Immature natural killer cell (primary cell): ENCODE results near the gene NUDT4. TPM values are rescaled to one million over a fixed set of nuclear protein-coding genes. Genes with fewer than 3 reads are reported as not detected.

Experiments
- DNase-seq, 3 donors: peaks; one replicate each; pipeline ENCODE4 v3.0.0; 2022; ENCODE audit warnings: mixed read lengths in 1 of 3
- H3K27ac Mint-ChIP-seq, 6 donors: one replicate each; pipeline ENCODE4 v1.8.0; 2020; ENCODE audit warnings: mixed read lengths in 6 of 6, mild to moderate bottlenecking in 5 of 6, inconsistent platforms in 4 of 6, moderate library complexity in 3 of 6
- H3K27me3 Mint-ChIP-seq, 3 donors: one replicate each; pipeline ENCODE4 v1.8.0; 2020 to 2021; ENCODE audit warnings: low read depth in 3 of 3, mild to moderate bottlenecking in 3 of 3, mixed read lengths in 3 of 3, moderate library complexity in 3 of 3, inconsistent platforms in 1 of 3
- H3K36me3 Mint-ChIP-seq, 3 donors: one replicate each; pipeline ENCODE4 v1.8.0; 2020; ENCODE audit warnings: mixed read lengths in 3 of 3, inconsistent platforms in 2 of 3, mild to moderate bottlenecking in 2 of 3
- H3K4me1 Mint-ChIP-seq, 2 donors: one replicate each; pipeline ENCODE4 v1.8.0; 2020; ENCODE audit warnings: inconsistent platforms in 2 of 2, mild to moderate bottlenecking in 2 of 2, mixed read lengths in 2 of 2, moderate library complexity in 1 of 2
- H3K4me3 Mint-ChIP-seq, 5 donors: one replicate each; pipeline ENCODE4 v1.8.0; 2020; ENCODE audit warnings: mild to moderate bottlenecking in 5 of 5, mixed read lengths in 5 of 5, inconsistent platforms in 3 of 5, moderate library complexity in 3 of 5
- H3K9me3 Mint-ChIP-seq, 6 donors: one replicate each; pipeline ENCODE4 v1.8.0; 2020; ENCODE audit warnings: mild to moderate bottlenecking in 6 of 6, mixed read lengths in 6 of 6, inconsistent platforms in 4 of 6, moderate library complexity in 3 of 6
- polyA plus RNA-seq, 3 donors: library from polyadenylated mRNA; unstranded; fragments of 300-500 nt; fragmentation: Illumina TruSeq; gene quantifications; one replicate each; pipeline ENCODE4 v1.2.3, GENCODE V29; 2021

The NUDT4 gene
- polyA plus RNA-seq, 3 donors from 2014 or later, result 29.7 to 34.1 (median 30.6) TPM

DNA sequence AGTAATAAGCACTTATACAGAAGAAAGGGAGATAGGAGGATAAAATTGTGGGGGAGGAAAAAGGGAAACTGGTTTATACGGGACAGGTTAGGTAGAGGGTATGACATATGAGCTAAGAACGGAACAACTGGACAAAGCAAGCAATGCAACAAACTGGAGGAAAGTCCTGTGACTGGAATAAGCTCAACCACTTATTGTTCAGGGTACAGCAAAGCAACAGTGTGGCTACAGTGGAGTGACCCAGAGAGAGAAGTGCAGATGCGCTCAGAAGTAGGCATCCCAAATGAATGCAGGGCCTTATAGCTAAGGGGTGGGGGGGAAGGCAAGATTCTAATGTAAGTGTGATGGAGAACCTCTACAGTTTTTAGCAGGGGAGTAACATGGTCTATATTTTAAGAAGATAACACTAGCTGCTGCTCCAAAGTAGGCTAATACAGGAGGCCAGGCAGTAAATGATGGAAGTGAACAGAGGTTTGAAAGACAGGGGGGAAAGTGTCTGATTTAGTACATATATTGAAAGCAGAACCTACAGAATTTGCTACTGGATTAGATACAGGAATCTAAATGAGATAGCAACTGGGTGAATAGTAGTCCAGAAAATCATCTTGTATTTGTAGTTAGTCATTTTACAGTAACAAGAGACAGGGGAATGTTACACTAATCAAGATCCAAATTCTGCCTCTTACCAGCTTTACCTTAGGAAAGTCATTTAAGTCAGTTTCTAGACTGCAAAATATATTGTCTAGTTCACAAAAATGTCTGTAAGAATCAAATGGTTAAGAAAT lies 60.7 kb downstream of the NUDT4 start:
- Mint-ChIP-seq H3K4me3 (peak overlapping the region in 2 of 5 donors; percentile 0 to 11), H3K4me1 (peaks cover 67 to 86% of the 10 kb centered on the region in 2 donors), H3K27ac (peak overlapping the region in 2 of 6 donors; percentile 29 to 45), H3K27me3 (peaks cover 5 to 13% (median 7%) of the 10 kb centered on the region in 3 donors), H3K36me3 (no peaks in the 10 kb centered on the region), H3K9me3 (no peaks in the 10 kb centered on the region)
- no peak for DNase-seq

- no peaks in the 10 kb centered on the region for H3K36me3 Mint-ChIP-seq
- peak overlapping the region; percentile 91 to 98 (median 96) for H3K4me3 Mint-ChIP-seq
- peak overlapping the region; percentile 81 to 96 (median 94) for H3K27ac Mint-ChIP-seq
- peaks cover 54 to 68% of the 10 kb centered on the region in 2 donors for H3K4me1 Mint-ChIP-seq
- H3K27me3 Mint-ChIP-seq, result peaks cover 5 to 13% (median 7%) of the 10 kb centered on the region in 3 donors
- H3K9me3 Mint-ChIP-seq, result no peaks in the 10 kb centered on the region
- DNase-seq, result no peak
These were observed 62.5 kb downstream of the NUDT4 start for GRCh38 chr12:93440043-93440835.

GRCh38 chr12:93441081-93441616 lies 63.4 kb downstream of the NUDT4 start:
- H3K4me1 Mint-ChIP-seq, result peaks cover 50 to 59% of the 10 kb centered on the region in 2 donors
- H3K4me3 Mint-ChIP-seq, result peak overlapping the region; percentile 91 to 98 (median 96)
- H3K27ac Mint-ChIP-seq, result peak overlapping the region; percentile 81 to 96 (median 94)
- H3K36me3 Mint-ChIP-seq, result no peaks in the 10 kb centered on the region
- no peaks in the 10 kb centered on the region for H3K9me3 Mint-ChIP-seq
- peak; percentile 47 to 55 (median 52) for DNase-seq
- peaks cover 5 to 13% (median 7%) of the 10 kb centered on the region in 3 donors for H3K27me3 Mint-ChIP-seq

DNA sequence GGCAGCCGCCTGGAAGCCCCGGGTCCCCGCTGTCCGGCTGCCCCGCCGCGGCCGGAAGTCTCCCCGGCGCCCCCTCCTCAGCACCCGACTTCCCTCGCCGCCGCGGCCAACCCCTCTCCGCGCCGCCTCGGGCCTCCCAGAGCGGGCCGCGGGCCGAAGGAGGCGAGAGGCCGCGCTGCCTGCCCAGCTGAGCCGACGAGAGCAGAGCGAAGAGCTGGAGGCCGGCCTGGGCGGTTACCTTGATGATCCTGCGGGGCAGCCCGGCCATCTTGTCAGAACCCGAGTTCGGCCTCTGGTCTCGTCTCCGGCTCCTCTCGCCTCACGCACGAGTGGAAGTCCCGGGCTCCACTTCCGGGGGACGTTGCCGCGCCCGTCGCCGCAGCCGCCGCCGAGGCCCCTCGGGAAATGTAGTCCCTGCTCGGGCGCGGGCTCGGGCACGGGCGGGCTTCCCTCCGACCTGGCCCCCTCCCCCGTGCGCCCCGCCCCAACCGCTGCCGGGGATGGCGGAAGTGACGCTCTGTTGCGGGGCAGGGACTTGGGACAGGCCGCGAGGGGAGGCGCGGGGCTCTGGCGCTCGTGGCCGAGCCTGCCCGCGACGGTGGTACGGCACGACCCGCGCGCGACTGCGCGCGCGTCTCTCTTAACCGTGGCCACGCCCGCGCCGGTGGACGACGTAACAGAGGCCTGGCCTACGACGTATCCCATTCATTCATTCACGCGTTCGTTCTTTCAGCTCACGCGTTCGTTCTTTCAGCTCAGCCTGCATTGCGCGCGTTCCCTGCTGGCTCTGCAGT lies 64.1 kb downstream of the NUDT4 start, which contains the start of gene UBE2N:
TSS of gene UBE2N (minus strand) at position 331 of the 794 bp plus-strand sequence. CDS start at position 268, 63 bp downstream.
- H3K27ac Mint-ChIP-seq, result peak within 1 kb of the TSS; percentile 95 to 99 (median 98)
- H3K9me3 Mint-ChIP-seq, result no peaks in the 10 kb centered on the region

GRCh38 chr12:93442411-93443340 lies 65.0 kb downstream of the NUDT4 start:
- Mint-ChIP-seq H3K36me3 (no peaks in the 10 kb centered on the region), H3K27ac (peak overlapping the region; percentile 95 to 99 (median 98)), H3K9me3 (no peaks in the 10 kb centered on the region), H3K27me3 (peaks cover 5 to 13% (median 7%) of the 10 kb centered on the region in 3 donors), H3K4me3 (peak overlapping the region; percentile 92 to 100 (median 98)), H3K4me1 (peaks cover 35 to 44% of the 10 kb centered on the region in 2 donors)
- no peak for DNase-seq

More for the DNA sequence above, 64.1 kb downstream of the NUDT4 start, which contains the start of gene UBE2N:
- Mint-ChIP-seq H3K36me3 (no peaks in the 10 kb centered on the region), H3K27me3 (peaks cover 5 to 13% (median 7%) of the 10 kb centered on the region in 3 donors), H3K4me1 (peaks cover 44 to 53% of the 10 kb centered on the region in 2 donors), H3K4me3 (peak within 1 kb of the TSS; percentile 96 to 100 (median 98))
- peak; percentile 95 to 96 (median 95) for DNase-seq

DNA sequence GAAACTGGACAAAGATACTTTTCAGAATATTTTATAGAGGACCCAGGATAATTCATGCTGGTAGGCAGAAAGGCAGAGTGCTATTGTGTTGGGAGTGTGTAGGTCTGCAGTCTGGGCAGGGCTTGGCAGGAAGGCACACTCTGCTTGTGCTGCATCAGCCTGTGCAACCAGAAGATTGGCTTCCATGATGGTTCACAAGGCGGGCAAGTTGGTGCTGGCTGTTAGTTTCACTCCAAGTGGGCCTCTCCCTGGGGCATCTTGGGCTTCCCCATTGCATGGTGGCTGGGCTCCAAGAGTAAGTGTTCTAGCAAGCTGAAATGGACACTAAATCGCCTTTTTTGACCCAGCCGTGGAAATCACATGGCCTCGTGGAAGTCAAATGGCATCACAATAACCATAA lies 65.9 kb downstream of the NUDT4 start:
- DNase-seq, result no peak
- Mint-ChIP-seq H3K4me3 (peak overlapping the region in 1 of 5 donors; percentile 11), H3K4me1 (peaks cover 26 to 35% of the 10 kb centered on the region in 2 donors), H3K27ac (peak overlapping the region in 4 of 6 donors; percentile 6 to 99 (median 50)), H3K36me3 (no peaks in the 10 kb centered on the region), H3K27me3 (peaks cover 5 to 12% (median 7%) of the 10 kb centered on the region in 3 donors), H3K9me3 (no peaks in the 10 kb centered on the region)

DNA sequence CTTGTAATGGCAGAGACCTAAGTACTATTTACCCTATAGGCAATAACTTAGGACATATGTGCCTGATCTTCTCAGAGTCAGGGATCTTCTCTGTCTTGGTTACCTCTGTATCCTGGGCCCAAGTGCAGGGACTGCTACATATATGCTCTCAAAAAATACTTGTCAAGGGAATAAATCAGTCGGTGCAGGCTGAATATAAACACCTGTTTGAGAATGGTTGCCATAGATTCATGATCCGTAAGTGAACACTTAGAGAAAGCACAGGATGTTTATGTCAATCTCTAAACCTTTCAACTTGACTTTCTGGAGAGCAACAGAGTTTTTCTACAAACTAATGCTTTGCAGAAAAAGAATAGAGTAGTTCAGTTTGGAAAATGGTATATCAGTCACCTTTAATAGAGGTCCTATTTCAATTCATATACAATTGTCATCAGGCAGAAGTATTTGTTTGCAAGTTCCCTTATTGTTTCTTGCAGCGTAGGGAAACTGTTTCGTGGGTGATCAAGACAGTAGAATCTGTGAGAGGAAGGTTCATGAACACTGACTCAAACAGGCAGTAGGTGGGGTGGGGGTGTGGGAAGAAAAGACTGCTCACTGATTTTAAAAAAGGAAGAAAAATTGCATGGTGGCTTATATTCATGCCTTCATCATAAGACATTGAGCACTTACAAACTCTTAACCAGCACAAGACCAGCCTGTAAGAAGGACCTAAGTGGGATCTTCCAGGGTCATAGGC lies 70.0 kb downstream of the NUDT4 start:
- Mint-ChIP-seq H3K9me3 (no peaks in the 10 kb centered on the region), H3K27me3 (peaks cover 0 to 4% (median 2%) of the 10 kb centered on the region in 3 donors), H3K36me3 (no peaks in the 10 kb centered on the region), H3K4me1 (peaks cover under 1 to 3% of the 10 kb centered on the region in 2 donors), H3K27ac (no peak overlapping the region), H3K4me3 (no peak overlapping the region)
- DNase-seq, result no peak

DNA sequence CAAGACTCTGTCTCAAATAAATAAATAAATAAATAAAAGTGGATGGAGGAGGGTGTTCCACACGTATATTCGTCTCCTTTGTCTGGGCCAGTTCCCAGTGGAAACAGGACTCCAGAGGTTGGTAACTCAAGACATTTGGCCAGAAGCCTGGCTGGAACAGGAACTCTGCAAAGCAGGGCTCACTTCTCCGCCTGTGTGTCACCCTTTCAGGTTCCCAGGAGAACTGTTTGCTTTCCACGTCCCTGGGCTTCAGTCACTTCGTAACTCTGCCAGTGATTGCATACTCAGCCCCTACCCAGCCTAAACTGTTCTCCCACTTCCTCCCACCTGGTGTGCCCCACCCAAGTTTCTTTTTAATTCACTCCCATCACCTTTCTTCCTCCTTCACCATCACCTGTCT lies 71.1 kb downstream of the NUDT4 start:
- Mint-ChIP-seq H3K4me1 (no peaks in the 10 kb centered on the region), H3K27me3 (peaks cover 2 to 5% (median 4%) of the 10 kb centered on the region in 3 donors), H3K4me3 (no peak overlapping the region), H3K9me3 (no peaks in the 10 kb centered on the region), H3K36me3 (no peaks in the 10 kb centered on the region), H3K27ac (no peak overlapping the region)
- DNase-seq, result no peak

DNA sequence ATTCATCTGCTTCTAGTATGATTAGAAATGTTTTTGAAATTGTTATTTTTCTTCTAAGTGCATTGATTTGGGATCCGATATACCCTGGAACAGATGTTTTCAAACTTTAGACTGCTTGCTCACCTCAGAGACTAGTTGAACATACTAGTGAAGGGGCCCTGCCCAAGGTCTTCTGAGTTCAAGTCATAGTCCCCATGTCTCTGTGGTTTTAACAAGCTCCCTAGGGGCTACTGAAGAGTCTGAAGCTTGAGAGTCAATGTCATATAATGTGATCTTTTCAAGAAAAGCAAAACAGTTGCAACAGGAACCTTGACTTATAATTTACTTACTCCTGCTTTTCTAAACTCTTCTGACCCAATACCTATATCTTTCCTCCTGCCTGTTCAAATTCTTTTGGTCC lies 71.6 kb downstream of the NUDT4 start:
- Mint-ChIP-seq H3K4me1 (no peaks in the 10 kb centered on the region), H3K9me3 (no peaks in the 10 kb centered on the region), H3K27me3 (peaks cover 2 to 5% (median 4%) of the 10 kb centered on the region in 3 donors), H3K36me3 (no peaks in the 10 kb centered on the region), H3K27ac (no peak overlapping the region), H3K4me3 (no peak overlapping the region)
- no peak for DNase-seq

DNA sequence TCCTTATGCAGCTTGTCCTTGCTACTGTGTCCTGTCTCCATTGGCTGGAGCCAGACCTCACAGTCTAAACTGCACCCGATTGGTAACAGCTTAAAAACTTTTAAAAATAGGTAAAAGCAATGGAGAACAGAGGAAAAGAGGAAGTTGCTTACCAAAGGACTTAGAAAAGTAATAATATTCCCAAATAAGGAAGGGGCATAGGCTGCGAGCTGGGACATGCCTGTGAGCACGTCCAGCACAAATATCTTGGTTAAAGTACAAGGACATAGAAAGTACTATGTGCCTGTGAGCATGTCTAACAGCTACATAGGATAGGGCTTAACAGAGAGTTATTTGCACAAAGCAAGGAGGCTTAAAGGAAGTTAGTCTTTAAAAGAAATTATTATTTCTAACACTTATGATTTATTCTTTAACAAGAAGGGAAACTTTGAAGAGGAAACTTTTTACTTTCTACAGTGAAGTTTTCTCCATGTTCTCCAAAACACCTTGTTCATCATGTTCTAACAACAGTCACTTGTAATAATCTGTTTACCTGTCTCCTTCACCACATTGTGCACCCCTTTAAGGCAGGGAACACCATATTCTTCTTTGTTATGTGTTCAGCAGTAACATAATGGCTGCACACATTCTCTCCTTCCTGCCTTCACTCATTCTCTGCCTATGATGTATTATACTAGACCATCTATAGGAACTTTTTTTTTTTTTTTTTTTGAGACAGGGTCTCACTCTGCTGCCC lies 73.9 kb downstream of the NUDT4 start:
- H3K4me1 Mint-ChIP-seq, result no peaks in the 10 kb centered on the region
- no peak overlapping the region for H3K4me3 Mint-ChIP-seq
- H3K9me3 Mint-ChIP-seq, result no peaks in the 10 kb centered on the region
- DNase-seq, result no peak
- peaks cover 2 to 8% (median 4%) of the 10 kb centered on the region in 3 donors for H3K27me3 Mint-ChIP-seq
- no peak overlapping the region for H3K27ac Mint-ChIP-seq
- no peaks in the 10 kb centered on the region for H3K36me3 Mint-ChIP-seq

GRCh38 chr12:93453633-93454032 lies 75.9 kb downstream of the NUDT4 start:
- no peak for DNase-seq
- Mint-ChIP-seq H3K36me3 (no peaks in the 10 kb centered on the region), H3K27ac (no peak overlapping the region), H3K9me3 (no peaks in the 10 kb centered on the region), H3K27me3 (peaks cover 2 to 8% (median 4%) of the 10 kb centered on the region in 3 donors), H3K4me1 (no peaks in the 10 kb centered on the region), H3K4me3 (no peak overlapping the region)
